Measurements from ENCODE around the gene OR7G3. TPM values are rescaled to one million over a fixed set of nuclear protein-coding genes. Genes with fewer than 3 reads are reported as not detected.

OR7G3 gene
- total and polyA plus RNA-seq, 2 experiments from 2014 or later, result not detected

DNA sequence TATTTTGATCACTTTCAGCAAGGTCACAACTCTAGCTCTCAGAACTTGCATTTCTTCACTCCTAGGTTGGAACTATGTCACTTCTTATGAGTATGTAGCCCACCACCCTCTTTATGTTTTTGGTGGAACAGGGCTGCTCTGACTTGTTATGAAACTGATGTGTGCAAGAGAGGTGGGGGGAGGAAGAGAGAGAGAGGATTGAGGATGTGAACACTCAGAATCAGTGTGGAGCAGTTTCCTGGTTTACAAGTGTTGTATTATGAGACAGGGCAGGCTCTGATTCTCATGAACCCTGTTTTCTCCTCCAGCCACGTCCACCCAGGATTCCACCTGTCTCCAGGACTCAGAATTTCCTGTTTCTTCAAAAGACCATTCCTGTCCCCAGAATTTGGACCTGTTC, 29.6 kb upstream of the OR7G3 start:
- H4K20me1 ChIP-seq (ENCODE audit: insufficient read depth, poor library complexity, severe bottlenecking), result no peaks in the 10 kb centered on the region
- H3K4me3 ChIP-seq, result no peak overlapping the region
- no peak overlapping the region for H2AFZ ChIP-seq
- DNase-seq (ENCODE audit: low spot score), result no peak
- TF ChIP-seq EZH2 (IDR thresholded peaks at IDR 0.05; ENCODE audit: borderline replicate concordance), result no peak
- no peak for TF ChIP-seq EZH2phosphoT487 (IDR thresholded peaks at IDR 0.05; ENCODE audit: low read depth, severe bottlenecking, unreplicated experiment)
- TF ChIP-seq, protein P1, sequence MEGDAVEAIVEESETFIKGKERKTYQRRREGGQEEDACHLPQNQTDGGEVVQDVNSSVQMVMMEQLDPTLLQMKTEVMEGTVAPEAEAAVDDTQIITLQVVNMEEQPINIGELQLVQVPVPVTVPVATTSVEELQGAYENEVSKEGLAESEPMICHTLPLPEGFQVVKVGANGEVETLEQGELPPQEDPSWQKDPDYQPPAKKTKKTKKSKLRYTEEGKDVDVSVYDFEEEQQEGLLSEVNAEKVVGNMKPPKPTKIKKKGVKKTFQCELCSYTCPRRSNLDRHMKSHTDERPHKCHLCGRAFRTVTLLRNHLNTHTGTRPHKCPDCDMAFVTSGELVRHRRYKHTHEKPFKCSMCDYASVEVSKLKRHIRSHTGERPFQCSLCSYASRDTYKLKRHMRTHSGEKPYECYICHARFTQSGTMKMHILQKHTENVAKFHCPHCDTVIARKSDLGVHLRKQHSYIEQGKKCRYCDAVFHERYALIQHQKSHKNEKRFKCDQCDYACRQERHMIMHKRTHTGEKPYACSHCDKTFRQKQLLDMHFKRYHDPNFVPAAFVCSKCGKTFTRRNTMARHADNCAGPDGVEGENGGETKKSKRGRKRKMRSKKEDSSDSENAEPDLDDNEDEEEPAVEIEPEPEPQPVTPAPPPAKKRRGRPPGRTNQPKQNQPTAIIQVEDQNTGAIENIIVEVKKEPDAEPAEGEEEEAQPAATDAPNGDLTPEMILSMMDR (IDR thresholded peaks at IDR 0.05; ENCODE audit: poor library complexity), result no peak
- no peak overlapping the region for H3K4me2 ChIP-seq
- no peaks in the 10 kb centered on the region for H3K27me3 ChIP-seq
- peaks cover 53% of the 10 kb centered on the region for H3K79me2 ChIP-seq
- peaks cover 35% of the 10 kb centered on the region for H3K9me3 ChIP-seq (ENCODE audit: low read depth)
- H3K36me3 ChIP-seq (replicated peaks; ENCODE audit: insufficient read depth, low read depth), result peaks cover 19% of the 10 kb centered on the region
- no peak overlapping the region for H3K27ac ChIP-seq
- no peaks in the 10 kb centered on the region for H3K9me2 ChIP-seq (replicated peaks; ENCODE audit: insufficient read depth)
- no peaks in the 10 kb centered on the region for H3K4me1 ChIP-seq (ENCODE audit: insufficient read depth)
- WGBS (ENCODE audit: low lambda C conversion rate, missing lambda C conversion rate), result 95% methylated on average over 1 of the region's 1 CpG

DNA sequence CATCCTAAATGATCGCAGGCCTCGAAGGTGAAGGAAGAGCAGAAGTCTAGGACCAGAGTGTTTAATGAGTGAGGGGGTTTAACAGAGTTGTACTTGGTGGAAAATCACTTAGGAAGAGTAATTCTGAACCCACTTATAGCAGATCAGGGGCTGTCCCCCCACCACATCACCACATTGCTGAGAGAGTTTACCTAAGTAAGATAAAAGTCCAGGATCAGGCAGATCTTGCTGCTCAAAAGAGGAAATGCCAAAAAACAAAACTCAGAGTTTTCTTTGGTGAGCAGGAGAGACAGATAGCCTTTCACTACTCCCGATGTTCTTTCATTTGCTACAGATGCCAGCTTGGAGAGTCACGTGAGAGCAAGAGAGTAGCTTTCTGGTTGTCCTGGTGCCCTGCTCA, 28.8 kb upstream of the OR7G3 start:
- WGBS (ENCODE audit: low lambda C conversion rate, missing lambda C conversion rate), result 98% methylated on average over 4 of the region's 4 CpGs
- DNase-seq (ENCODE audit: low spot score), result no peak
- Histone ChIP-seq H3K4me2 (no peak overlapping the region), H2AFZ (no peak overlapping the region), H3K4me3 (no peak overlapping the region), H4K20me1 (ENCODE audit: insufficient read depth, poor library complexity, severe bottlenecking) (no peaks in the 10 kb centered on the region), H3K27me3 (no peaks in the 10 kb centered on the region), H3K4me1 (ENCODE audit: insufficient read depth) (no peaks in the 10 kb centered on the region), H3K36me3 (replicated peaks; ENCODE audit: insufficient read depth, low read depth) (peaks cover 12% of the 10 kb centered on the region), H3K9me3 (ENCODE audit: low read depth) (peaks cover 28% of the 10 kb centered on the region), H3K79me2 (peaks cover 60% of the 10 kb centered on the region), H3K27ac (no peak overlapping the region), H3K9me2 (replicated peaks; ENCODE audit: insufficient read depth) (no peaks in the 10 kb centered on the region)
- no peak for TF ChIP-seq EZH2phosphoT487 (IDR thresholded peaks at IDR 0.05; ENCODE audit: low read depth, severe bottlenecking, unreplicated experiment)
- TF ChIP-seq EZH2 (IDR thresholded peaks at IDR 0.05; ENCODE audit: borderline replicate concordance), result no peak
- TF ChIP-seq, protein P1 (IDR thresholded peaks at IDR 0.05; ENCODE audit: poor library complexity), result no peak

DNA sequence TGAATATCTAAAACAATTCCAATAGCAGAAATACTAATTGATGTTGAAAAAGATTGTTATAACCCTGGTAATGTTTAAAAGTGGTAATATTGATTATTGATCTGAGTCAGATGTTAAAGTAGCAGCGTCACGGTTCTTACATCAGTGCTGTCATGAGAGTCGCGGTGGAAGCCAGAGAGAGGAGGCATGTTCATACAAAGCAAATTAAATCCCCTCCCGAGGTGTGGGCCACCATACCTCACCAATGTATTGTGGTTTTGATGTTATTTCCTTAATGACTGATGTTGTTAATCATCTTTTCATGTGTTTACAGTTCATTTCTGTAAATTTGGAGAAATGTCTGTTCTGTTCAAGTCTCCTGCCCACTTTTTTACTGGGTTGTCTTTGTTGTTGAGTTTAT, 24.6 kb upstream of the OR7G3 start:
- peaks cover 22% of the 10 kb centered on the region for H3K9me3 ChIP-seq (ENCODE audit: low read depth)
- DNase-seq (ENCODE audit: low spot score), result no peak
- peaks cover 98% of the 10 kb centered on the region for H3K79me2 ChIP-seq
- H3K9me2 ChIP-seq (replicated peaks; ENCODE audit: insufficient read depth), result no peaks in the 10 kb centered on the region
- H3K4me3 ChIP-seq, result no peak overlapping the region
- H3K4me1 ChIP-seq (ENCODE audit: insufficient read depth), result no peaks in the 10 kb centered on the region
- no peak overlapping the region for H3K4me2 ChIP-seq
- WGBS (ENCODE audit: low lambda C conversion rate, missing lambda C conversion rate), result 97% methylated on average over 5 of the region's 5 CpGs
- no peaks in the 10 kb centered on the region for H3K27me3 ChIP-seq
- H3K36me3 ChIP-seq (replicated peaks; ENCODE audit: insufficient read depth, low read depth), result no peaks in the 10 kb centered on the region
- TF ChIP-seq EZH2 (IDR thresholded peaks at IDR 0.05; ENCODE audit: borderline replicate concordance) (no peak), EZH2phosphoT487 (IDR thresholded peaks at IDR 0.05; ENCODE audit: low read depth, severe bottlenecking, unreplicated experiment) (no peak)
- TF ChIP-seq, protein P1 (IDR thresholded peaks at IDR 0.05; ENCODE audit: poor library complexity), result no peak
- H2AFZ ChIP-seq, result no peak overlapping the region
- no peak overlapping the region for H3K27ac ChIP-seq
- H4K20me1 ChIP-seq (ENCODE audit: insufficient read depth, poor library complexity, severe bottlenecking), result no peaks in the 10 kb centered on the region

DNA sequence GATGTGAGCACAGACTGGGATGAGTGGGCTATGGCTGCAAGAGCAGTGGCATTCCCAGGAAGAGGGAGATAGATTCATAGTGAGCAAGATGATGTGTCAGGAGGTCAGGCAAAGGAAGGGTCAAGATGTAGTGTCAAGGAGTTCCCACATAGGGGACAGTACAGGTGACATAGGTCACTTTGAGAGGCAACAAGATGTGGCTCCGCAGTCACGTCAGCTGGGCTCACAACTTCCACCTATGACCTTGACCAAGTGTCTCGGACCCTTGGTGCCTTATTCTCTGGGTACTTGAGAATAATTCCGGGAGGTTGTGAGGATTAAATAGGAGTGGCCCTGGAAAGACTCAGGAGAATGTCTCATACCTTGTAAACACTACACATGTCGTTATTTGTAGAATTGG, 23.9 kb upstream of the OR7G3 start:
- H3K9me3 ChIP-seq (ENCODE audit: low read depth), result peaks cover 24% of the 10 kb centered on the region
- H3K27me3 ChIP-seq, result no peaks in the 10 kb centered on the region
- no peak overlapping the region for H3K27ac ChIP-seq
- no peaks in the 10 kb centered on the region for H3K9me2 ChIP-seq (replicated peaks; ENCODE audit: insufficient read depth)
- no peaks in the 10 kb centered on the region for H4K20me1 ChIP-seq (ENCODE audit: insufficient read depth, poor library complexity, severe bottlenecking)
- no peaks in the 10 kb centered on the region for H3K36me3 ChIP-seq (replicated peaks; ENCODE audit: insufficient read depth, low read depth)
- H3K4me1 ChIP-seq (ENCODE audit: insufficient read depth), result no peaks in the 10 kb centered on the region
- H3K4me2 ChIP-seq, result no peak overlapping the region
- 99% methylated on average over 5 of the region's 5 CpGs for WGBS (ENCODE audit: low lambda C conversion rate, missing lambda C conversion rate)
- H3K4me3 ChIP-seq, result no peak overlapping the region
- no peak overlapping the region for H2AFZ ChIP-seq
- DNase-seq (ENCODE audit: low spot score), result no peak
- peaks cover 99% of the 10 kb centered on the region for H3K79me2 ChIP-seq
- TF ChIP-seq EZH2 (IDR thresholded peaks at IDR 0.05; ENCODE audit: borderline replicate concordance) (no peak), EZH2phosphoT487 (IDR thresholded peaks at IDR 0.05; ENCODE audit: low read depth, severe bottlenecking, unreplicated experiment) (no peak)
- TF ChIP-seq, protein P1 (IDR thresholded peaks at IDR 0.05; ENCODE audit: poor library complexity), result no peak
